Stimulated activated CD4-positive, alpha-beta T cell treated with anti-CD3 and anti-CD28 coated beads, Interleukin-4, amount 100 ng/mL, for 48 hours (primary cell): Measurements from ENCODE around the gene CTNNBL1.

ENCODE experiments used
- DNase-seq, 2 donors: peaks; one replicate each; pipeline ENCODE4 v3.0.0-alpha.2; 2020; ENCODE audit warnings: low read depth in 2 of 2

CTNNBL1 gene

DNA sequence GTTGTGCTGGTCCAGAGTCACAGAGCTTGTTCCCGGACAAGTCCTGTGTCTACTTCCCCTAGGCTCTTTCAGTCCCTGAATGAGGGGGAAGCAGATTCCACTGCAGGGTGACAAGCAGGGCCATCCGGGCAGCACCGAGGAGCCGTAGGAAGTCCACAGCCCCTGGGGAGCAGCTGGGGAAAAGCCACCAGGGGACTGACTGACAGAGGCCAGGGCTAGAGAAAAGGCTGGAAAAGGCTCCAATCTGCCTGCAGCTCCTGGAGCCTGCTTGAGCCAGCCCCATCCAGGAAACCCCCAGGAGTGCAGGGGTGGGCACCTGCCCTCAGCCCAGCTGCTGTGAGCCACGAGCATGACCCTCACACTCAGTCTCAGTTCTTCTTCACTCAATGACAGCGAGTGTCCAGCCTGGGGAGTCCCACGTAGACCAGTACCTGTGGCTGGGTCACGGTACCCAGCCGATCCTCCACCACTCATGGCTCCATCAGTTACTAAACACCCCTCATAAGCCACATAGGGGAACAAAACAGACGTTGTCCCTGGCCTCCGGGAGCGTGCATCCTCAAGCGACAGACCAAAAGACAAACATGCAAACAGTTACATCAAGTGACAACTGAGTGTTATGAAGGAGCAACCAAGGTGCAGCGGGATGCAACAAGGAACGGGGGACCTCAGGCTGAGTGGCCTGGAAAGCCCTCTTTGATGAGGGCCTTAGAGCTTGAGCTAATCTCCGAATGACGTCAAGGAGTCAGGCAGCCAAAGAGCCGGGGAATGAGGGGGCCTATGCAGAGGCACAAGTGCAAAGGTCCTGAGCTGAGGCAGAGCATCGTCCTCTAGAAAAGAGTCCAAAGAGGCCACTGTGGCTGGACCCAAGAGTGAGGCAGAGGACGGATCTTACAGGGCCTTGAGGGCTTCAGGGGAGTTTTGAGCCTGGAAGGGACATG is 184.3 kb downstream of the CTNNBL1 start:
- DNase-seq: no peak

DNA sequence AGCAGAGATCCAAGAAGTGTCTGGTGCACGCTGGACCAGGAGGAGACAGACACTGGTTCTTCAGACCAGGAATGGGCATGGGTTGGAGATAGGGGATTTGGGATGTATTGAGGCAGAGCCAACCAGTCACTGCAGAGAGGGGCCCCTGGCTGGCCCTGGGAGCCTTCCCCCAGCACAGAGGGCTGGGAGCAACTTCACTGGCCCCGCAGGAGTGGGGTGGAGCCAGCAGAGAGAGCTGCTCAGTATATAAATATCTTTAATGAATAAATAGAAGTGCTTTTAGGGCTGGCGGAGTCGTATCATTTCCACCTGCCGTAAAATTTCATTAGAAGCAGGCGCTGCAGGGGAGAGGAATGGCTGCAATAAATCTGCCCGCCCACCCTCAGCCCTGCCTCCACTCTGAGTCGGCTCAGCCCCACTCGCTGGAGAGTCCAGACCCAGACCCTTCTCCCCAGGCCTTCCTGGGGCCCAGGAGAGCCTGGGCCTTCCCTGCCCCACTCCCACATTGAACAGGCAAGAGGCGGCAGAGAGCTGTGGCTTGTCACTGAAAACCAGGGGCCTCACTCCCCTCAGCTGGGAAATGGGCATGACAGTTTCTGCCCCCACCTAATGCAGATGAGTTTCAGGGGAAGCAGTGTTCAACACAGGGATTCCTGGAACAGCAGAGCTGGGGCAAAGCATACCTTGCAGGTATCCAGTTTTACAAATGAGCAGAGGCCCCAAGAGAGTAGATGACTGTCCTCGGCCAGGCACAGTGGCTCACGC is 185.2 kb downstream of the CTNNBL1 start:
- DNase-seq: no peak

DNA sequence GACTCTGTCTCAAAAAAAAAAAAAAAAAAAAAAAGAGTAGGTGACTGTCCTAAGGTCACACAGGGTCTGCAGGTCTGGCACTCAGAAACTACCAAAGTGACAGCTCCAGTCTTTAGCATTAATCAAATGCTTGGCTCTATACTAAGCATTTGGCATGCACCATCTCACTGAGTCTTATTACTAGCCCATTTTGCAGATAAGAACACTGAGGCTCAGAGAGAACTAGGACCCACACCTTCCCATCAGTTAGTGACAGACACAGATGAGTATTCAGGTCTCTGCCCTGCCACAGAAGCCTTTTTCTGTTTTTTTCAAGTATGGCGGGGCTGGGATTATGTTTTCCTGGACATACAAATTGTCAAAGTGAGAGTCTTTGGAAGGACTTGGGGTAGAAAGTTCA is 186.0 kb downstream of the CTNNBL1 start:
- DNase-seq: no peak

DNA sequence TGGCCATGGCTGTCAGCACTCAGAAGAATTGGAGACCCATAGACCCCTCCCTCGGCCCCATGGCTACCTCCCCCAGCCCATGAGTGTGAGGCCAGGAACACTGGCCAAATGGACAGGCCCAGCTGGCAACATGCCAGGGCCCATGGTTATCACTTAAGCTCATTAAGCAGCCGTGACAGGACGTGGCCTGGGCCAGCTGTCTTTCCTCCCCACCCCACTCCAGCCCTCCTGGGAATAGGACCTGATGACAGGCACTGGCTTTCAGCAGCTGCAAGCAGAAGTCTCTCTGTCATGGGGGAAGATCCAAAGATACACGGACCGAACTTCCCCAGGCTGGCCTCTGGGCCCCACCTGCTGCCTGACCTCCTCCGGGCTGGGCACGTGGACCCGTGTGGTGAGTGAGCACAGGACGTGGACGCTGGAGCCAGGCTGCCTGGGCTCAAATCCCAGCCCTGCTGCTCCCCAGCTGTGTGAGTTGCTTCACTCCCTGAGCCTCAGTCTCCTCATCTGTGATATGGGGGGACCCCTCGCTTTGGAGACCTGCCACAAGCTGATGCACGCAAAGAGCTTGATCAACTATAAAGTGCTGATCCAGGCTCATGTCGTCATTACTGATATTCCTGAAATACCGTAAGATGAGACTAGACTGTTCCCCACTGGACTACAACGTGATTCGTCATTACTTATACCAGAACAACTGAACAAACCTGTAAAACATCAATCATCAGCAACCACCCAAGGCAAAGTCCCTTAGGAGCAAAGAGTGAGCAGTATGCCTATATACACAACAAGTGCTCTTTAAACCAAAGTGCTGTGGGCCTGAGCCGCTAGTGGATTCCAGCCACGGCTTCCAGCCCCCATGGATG is 187.1 kb downstream of the CTNNBL1 start:
- DNase-seq: no peak

DNA sequence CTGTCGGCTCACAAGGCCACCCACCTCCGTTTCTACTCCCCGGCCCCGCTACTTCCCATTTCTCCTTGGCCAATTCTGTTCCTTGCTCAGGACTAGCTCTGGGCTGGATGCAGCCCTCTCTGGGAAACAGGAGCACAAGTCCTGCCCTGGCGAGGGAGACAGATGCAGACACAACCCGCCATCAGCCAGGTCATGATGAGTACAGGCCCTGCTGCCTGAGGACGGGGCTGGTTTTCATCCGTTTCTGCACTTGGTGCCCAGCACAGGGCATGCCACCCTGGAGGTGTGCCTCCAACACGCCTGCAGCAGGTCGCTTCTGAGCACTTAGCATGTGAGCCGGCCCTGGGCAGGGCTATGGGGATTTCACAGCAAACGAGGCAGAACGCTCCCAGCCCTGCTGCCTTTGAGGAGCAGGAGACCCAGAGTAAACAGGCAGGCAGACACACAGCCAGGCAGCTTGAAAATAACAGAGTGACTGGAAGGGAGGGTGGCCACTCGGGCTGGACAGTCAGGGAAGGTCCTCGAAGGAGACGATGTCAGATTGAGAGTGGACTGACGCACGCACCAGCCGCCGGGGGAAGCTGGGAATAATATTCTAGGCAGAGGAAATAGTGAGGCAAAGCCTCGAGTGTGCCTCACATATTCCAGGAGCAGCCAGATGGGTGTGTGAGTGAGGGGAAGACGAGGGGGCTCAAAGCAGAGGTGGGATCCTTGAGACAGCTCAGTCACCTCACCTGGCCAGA is 187.9 kb downstream of the CTNNBL1 start:
- DNase-seq: no peak

DNA sequence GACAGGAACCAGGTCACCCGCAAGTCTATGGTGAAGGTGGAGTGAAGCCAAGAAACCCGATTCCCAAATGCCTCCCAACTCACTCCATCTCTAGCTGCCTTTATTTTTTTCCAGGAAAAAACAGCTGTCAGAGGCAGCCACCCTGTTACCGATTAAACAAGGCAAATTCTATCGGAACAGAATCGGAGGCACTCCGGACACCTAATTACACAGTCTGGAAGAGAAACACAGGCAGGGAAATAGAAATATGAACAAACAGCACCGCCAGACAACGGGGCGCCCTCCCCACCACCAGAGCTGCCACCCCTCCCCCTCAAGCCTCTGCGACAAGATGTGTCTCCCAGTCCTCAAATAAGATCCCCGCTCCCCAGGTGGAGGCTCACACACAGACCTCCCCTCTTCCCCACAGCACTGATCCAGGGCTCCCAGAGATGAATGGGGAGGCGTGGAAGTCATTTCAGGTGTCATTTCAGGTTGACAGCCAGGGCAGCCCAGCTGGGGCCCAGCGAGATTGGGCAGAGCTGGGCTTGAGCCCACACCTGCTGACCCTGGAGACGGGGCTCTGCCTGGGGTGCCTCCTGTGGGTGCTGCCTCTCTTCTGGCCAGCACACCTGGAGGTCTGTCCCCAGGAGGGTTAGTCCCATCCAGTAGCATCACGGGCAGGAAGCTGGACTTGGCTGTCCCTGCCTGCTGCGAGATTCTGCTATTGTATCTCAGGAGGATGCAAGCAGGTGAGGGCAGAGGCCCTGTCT is 189.3 kb downstream of the CTNNBL1 start:
- no peak for DNase-seq

DNA sequence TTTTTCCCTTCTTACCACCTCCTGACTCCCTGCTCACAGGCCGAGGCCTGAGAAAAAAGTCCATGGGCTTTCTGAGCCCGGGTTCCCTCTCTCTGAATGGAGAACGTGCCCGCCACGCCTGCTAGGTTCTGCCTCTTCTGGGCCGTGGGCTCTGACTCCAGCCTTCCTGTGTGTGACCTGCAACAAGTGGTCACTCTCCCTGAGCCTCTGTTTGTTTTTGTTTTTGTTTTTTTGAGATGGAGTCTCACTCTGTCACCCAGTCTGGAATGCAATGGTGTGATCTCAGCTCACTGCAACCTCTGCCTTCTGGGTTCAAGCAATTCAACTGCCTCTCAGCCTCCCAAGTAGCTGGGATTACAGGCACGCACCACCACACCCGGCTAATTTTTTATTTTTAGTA is 191.2 kb downstream of the CTNNBL1 start:
- no peak for DNase-seq

DNA sequence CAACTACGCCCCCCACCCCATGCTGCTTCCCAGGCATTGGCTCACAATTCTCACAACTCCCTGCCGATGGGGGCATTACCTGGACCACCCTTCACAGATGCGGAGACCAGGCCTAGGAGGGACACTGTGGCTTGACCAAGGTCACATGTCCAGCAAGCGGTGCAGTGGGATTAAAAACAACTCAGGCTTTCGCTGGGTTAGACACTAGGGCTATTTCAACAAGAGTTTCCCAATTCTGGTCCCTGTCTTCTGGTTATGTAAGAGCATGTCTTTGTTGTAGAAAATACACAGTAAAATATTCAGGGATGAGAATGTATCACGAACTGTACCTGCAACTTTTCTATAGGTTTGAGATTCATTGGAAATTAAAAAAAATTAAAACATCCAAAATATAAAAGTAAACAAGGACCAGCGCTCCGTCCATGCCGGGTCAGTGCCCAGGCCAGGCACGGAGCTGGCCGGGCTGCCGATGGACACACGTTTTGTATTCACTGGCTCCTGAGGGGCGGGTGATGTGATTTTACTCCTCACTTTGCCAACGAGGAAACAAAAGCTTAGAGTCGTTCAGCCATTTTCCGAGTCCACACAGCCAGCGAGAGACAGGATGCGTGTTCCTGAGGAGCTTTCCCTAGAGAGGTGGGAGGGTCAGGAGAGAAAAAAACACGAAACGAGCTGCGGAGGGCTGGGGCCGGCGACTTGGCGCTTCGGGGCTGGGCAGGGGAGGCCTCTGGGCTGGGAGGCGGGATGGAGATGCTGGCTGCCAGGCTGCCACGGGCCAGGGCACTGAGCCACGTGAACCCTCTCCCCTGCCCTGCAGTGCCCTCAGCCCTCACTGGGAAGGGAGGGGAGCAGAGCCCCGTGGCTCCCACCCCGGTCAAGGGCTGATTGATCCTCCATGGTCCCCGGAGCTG is 192.0 kb downstream of the CTNNBL1 start:
- DNase-seq: no peak

DNA sequence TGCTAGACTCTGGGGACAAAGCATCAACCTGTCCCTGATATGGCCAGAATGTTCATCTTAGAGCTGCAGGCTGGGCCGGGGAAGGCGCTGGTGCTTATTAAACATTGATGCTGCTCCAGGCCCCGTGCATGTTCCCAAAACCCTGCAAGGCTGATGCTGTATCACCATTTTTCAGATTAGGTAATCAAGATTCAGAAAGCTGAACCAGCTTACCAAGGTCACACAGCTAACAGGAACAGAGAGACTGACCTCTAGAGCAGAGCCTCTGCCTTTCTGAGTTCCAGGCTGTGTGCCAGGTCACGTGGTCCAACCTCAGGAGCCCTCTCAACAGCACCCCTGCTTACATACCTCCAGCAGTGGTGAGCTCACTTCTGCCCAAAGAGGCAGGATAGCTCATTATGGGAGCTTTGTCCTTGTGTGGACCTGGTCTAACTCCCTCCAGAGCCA is 193.0 kb downstream of the CTNNBL1 start:
- DNase-seq: no peak

DNA sequence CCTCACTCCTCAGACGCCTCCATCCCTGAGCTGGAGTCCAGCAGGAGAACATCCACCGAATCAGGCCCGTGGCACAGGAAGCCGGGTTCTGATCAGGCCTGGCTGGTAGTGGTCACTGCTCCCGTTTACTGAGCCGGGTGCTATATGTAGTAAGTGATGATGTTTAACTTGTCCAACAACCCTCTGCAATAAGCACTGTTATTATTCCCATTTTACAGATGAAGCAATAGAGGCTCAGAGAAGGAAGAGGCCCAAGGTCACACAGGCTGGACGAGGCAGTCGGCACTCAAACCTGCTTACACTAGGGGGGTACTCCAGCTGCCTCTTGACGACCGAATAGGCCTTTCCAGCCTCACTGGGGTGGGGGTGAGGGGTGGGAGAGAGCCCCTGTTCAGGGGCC is 194.8 kb downstream of the CTNNBL1 start:
- no peak for DNase-seq

DNA sequence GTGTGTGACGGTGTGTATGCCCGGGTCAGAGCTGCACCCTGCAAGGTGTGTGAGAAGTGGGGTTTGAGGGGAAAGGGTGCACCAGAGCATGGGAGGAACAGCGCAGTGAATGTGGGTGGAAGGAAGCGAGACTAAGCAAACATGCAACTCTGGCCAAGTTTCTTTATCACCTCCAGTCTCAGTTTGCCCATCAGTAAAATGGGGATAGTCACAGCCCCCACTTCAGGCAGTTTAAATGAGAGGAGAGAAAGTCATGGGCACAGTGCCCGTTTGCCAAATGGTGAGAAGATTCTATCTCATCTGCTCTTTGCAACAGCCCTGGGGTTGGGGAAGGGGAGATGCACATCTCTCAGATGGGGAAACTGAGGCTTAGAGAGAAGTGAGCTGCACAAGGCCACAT is 196.3 kb downstream of the CTNNBL1 start:
- DNase-seq: no peak

DNA sequence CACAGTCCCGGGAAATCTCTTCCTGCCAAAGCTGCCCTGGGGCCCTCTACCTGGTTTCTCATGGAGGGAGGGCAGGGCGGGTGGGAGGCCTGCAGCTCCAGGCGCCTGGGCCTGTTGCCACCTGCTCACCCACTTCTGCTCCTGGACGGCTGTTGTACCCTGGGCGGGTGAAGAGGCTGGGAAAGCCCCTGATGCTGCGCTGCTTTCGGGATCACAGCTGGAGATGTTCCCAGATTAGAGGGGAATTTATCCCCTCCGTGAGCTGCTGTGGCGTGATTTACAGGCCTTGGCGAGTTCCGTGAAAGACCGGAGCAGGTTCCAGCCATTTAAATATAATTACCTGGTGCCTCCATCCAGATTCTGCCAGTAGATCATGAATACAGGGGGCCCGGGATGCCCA is 196.8 kb downstream of the CTNNBL1 start:
- DNase-seq: no peak

DNA sequence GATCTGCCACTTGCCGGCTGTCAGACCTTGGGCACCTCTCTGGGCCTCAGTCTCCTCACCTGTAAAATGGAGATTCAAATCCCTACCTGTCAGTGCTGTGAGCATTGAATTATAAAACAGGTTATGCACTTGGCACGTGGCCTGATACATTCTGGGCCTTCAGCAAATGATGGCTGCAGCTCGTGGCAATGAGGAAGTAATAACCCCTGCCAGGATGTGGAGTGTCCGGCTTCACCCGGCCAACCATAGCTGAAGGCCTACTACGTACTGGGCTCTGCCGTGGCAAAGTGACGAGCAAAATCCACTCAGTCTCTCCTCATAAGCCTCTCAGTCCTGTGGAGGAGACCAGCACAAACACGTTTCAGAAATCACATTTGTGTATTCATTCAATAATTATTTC is 198.2 kb downstream of the CTNNBL1 start:
- no peak for DNase-seq

DNA sequence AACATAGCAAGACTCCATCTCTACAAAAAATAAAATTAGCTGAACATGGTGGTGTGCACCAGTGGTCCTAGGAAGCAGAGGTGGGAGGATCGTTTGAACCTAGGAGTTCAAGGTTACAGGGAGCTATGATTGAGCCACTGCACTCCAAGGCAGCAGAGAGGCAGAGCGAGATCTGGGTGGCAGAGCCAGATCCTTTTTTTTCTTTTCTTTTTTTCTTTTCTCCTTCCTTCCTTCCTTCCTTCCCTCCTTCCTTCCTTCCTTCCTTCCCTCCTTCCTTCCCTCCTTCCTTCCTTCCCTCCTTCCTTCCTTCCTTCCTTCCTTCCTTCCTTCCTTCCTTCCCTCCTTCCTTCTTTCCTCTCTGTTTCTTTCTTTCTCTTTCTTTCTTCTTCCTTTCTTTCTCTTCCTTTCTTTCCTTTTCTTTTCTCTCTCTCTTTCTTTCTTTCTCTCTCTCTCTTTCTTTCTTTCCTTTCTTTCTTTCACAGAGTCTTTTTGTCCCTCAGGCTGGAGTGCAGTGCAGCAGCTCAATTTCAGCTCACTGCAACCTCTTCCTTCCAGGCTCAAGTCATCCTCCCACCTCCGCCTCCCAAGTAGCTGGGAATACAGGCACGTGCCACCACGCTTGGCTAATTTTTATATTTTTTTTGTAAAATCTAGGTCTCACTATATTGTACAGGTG is 199.9 kb downstream of the CTNNBL1 start:
- no peak for DNase-seq

DNA sequence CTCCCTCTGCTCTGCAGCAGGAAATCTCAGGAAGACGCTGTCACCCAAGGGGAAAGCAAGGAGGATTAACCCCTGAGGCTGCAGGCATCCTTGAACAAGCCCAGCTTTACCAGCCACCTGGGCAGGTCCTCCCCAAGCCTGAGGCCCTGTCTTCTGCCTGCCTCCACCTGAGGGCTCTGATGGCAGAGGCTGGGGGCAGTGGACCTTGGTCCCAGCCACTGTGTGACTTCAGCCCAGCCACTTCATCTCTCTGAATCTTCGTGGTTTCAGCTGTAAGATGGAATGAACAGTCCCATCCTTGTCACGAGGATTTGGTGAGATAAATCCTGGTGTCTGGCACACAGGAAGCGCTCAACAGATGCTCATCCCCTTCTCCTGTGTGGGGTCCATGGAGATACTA is 200.6 kb downstream of the CTNNBL1 start:
- no peak for DNase-seq

DNA sequence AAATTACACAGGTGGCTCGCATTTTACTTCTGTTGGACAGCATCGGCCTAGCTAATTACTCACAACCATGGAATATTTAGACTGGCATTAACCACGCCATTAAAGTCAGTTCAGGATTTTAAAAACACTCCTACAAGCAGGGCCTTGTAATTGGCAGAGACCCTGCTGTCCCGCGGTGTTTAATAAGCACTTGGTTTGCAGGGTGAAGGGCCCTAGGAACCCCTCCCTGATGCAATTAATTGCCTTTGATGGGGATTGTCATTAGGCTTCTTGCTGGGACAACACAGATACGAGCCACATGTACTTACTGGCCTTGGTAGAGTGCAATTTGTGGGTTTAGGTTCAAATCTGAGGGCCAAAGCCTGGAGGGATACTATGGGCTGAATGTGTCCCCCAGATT is 201.3 kb downstream of the CTNNBL1 start:
- DNase-seq: no peak

DNA sequence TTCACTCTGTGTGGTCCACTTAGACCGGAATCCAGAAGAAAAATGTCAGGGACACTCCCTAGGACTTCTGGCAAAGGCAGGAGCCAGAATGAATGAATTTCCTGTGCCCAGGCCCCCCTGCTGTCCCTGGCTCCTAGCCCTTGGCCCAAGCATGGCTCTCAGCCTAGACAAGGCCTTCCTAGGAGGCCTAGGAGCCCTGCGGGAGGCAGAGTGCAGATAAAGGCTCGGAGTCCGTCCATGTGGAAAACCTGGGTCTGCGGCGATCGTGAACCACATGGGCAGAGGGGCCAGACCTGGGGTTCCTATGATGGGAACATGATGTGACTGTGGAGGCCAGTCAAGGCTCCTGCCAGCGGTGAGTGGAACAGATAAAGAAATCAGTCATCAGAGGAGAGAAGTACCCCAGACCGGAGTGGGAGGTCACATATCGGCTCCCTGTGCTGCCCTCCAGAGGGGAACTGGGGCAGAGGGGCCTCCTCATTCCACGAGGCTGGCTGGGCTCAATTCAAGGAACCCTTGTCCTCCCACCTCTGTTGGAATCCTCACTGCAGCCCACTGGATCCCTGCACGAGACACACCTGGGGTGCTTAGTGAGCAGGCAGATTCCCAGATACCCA is 203.2 kb downstream of the CTNNBL1 start:
- no peak for DNase-seq
